MCF 10A (cell line): Measurements from ENCODE around the gene GATA6. TPM values are rescaled to one million over a fixed set of nuclear protein-coding genes. Genes with fewer than 3 reads are reported as not detected.
"Not testable (repeated sequence)": the region's sequence is repeated elsewhere in the genome, so short reads cannot be mapped to it uniquely, and the experiment has no call there.

Source experiments
- BruUV-seq: library from RNA; stranded (reverse); fragments of 400-500 nt; replicated peaks from 2 replicates; lab custom pipeline; 2021; lab: Mats Ljungman, UMichigan
- CTCF ChIA-PET: fragments of 300-600 bp; sonication (Branson Sonifier 250); formaldehyde crosslinking; extraction: SDS; loops from one replicate; lab custom pipeline; 2021; ENCODE audit warnings: antibody characterized with exemption, inconsistent platforms; lab: Yijun Ruan, JAX
- POLR2A ChIA-PET: fragments of 300-600, 350-650 bp; sonication (Branson Sonifier 250); formaldehyde crosslinking; extraction: SDS; loops from one replicate; lab custom pipeline; 2020; ENCODE audit warnings: antibody characterized with exemption, inconsistent platforms; lab: Yijun Ruan, JAX
- DNase-seq: peaks from one replicate; pipeline ENCODE4 v3.0.0-alpha.2; 2018; ENCODE audit not compliant: unreplicated experiment
- H3K27ac Mint-ChIP-seq: one replicate; pipeline ENCODE4 v1.8.0; 2022; ENCODE audit warnings: mild to moderate bottlenecking, low read depth, mixed read lengths; ENCODE audit not compliant: unreplicated experiment
- H3K27me3 Mint-ChIP-seq: one replicate; pipeline ENCODE4 v1.8.0; 2022; ENCODE audit warnings: mixed read lengths; ENCODE audit not compliant: insufficient read depth, unreplicated experiment
- H3K36me3 Mint-ChIP-seq: one replicate; pipeline ENCODE4 v1.8.0; 2022; ENCODE audit warnings: mild to moderate bottlenecking, moderate library complexity, mixed read lengths; ENCODE audit not compliant: insufficient read depth, unreplicated experiment
- H3K4me1 Mint-ChIP-seq: one replicate; pipeline ENCODE4 v1.8.0; 2022; ENCODE audit warnings: mixed read lengths; ENCODE audit not compliant: insufficient read depth, unreplicated experiment
- H3K4me3 Mint-ChIP-seq: one replicate; pipeline ENCODE4 v1.8.0; 2022; ENCODE audit warnings: mild to moderate bottlenecking, moderate library complexity, mixed read lengths; ENCODE audit not compliant: unreplicated experiment
- H3K9me3 Mint-ChIP-seq: one replicate; pipeline ENCODE4 v1.8.0; 2022; ENCODE audit warnings: mixed read lengths; ENCODE audit not compliant: unreplicated experiment
- CTCF ChIP-seq: fragments of 200-600 bp; IDR thresholded peaks from one replicate; pipeline ENCODE4 v1.8.0; 2022; ENCODE audit warnings: antibody characterized with exemption, mild to moderate bottlenecking; ENCODE audit not compliant: unreplicated experiment
- intact Hi-C: fragments of 100-400 bp; cut with micrococcal nuclease; formaldehyde crosslinking; loops from 2 replicates; pipeline ENCODE4 v1.14.1; 2022
- total RNA-seq: library from RNA; stranded (reverse); gene quantifications from 2 replicates; pipeline ENCODE4 v1.2.3, GENCODE V29; 2022

The GATA6 gene
- total RNA-seq, 1 experiment from 2014 or later = 6.7 TPM

GRCh38 chr18:22218835-22219234 is 49.4 kb downstream of the GATA6 start:
- H3K36me3 Mint-ChIP-seq = no peaks in the 10 kb centered on the region
- H3K9me3 Mint-ChIP-seq = no peaks in the 10 kb centered on the region
- intact Hi-C loops = no loop called here
- BruUV-seq = no TSS peak
- no peak for TF ChIP-seq CTCF
- no peak overlapping the region for H3K27ac Mint-ChIP-seq
- no peaks in the 10 kb centered on the region for H3K27me3 Mint-ChIP-seq
- DNase-seq = no peak
- ChIA-PET CTCF (no interaction called here), POLR2A (interaction anchor here (1.4 kb wide), 1 partner anchor 50 kb away, joined by 3 read pairs; the partner anchor contains the start of gene GATA6)
- H3K4me3 Mint-ChIP-seq = no peak overlapping the region
- H3K4me1 Mint-ChIP-seq = peaks cover 15% of the 10 kb centered on the region

- no peak overlapping the region for H3K27ac Mint-ChIP-seq
- H3K4me1 Mint-ChIP-seq = peaks cover 17% of the 10 kb centered on the region
- no peak for TF ChIP-seq CTCF
- intact Hi-C loops = loop anchor here (5.0 to 10.0 kb wide), 2 partner anchors 65 to 343 kb away; no protein-coding TSS in a partner anchor
- ChIA-PET POLR2A (interaction anchor here (1.4 kb wide), 1 partner anchor 51 kb away, joined by 3 read pairs; the partner anchor contains the start of gene GATA6), CTCF (interaction anchor here (0.5 to 0.7 kb wide), 4 partner anchors 9 to 1700 kb away, joined by 3 to 4 read pairs (median 3); no protein-coding TSS in a partner anchor)
- H3K27me3 Mint-ChIP-seq = no peaks in the 10 kb centered on the region
- H3K36me3 Mint-ChIP-seq = no peaks in the 10 kb centered on the region
- BruUV-seq = no TSS peak
- H3K9me3 Mint-ChIP-seq = no peaks in the 10 kb centered on the region
- no peak overlapping the region for H3K4me3 Mint-ChIP-seq
- peak; percentile 32 for DNase-seq
Measured at GRCh38 chr18:22219568-22220355, 50.4 kb downstream of the GATA6 start.

- H3K27me3 Mint-ChIP-seq, BruUV-seq, H3K9me3 Mint-ChIP-seq, H3K27ac Mint-ChIP-seq, H3K36me3 Mint-ChIP-seq, POLR2A ChIA-PET, H3K4me3 Mint-ChIP-seq, CTCF ChIA-PET, DNase-seq: not testable (repeated sequence)
- intact Hi-C loops = loop anchor here (5.0 to 10.0 kb wide), 2 partner anchors 64 to 342 kb away; no protein-coding TSS in a partner anchor
- H3K4me1 Mint-ChIP-seq = peaks cover 15% of the 10 kb centered on the region
Measured at GRCh38 chr18:22220585-22220984, 51.2 kb downstream of the GATA6 start.

- Mint-ChIP-seq H3K4me3 (no peak overlapping the region), H3K27ac (no peak overlapping the region), H3K9me3 (no peaks in the 10 kb centered on the region), H3K27me3 (no peaks in the 10 kb centered on the region), H3K36me3 (no peaks in the 10 kb centered on the region), H3K4me1 (peaks cover 15% of the 10 kb centered on the region)
- no TSS peak for BruUV-seq
- intact Hi-C loops = loop anchor here (5.0 to 10.0 kb wide), 2 partner anchors 63 to 341 kb away; no protein-coding TSS in a partner anchor
- TF ChIP-seq CTCF = no peak
- CTCF ChIA-PET = no interaction called here
- POLR2A ChIA-PET = no interaction called here
- DNase-seq = no peak
Measured at GRCh38 chr18:22221350-22221749, 52.0 kb downstream of the GATA6 start.
